Nephron progenitor cell (in vitro differentiated cells): ENCODE results near the gene PRDM16.

Experiments used
- DNase-seq: peaks from one replicate; pipeline ENCODE4 v3.0.0; 2021
- H3K27ac Mint-ChIP-seq: 2 replicates; pipeline ENCODE4 v1.8.0; 2021; ENCODE audit warnings: mild to moderate bottlenecking, moderate library complexity, mixed read lengths
- H3K27me3 Mint-ChIP-seq: 2 replicates; pipeline ENCODE4 v1.8.0; 2021; ENCODE audit warnings: mild to moderate bottlenecking, low read depth, mixed read lengths; ENCODE audit not compliant: poor library complexity
- H3K36me3 Mint-ChIP-seq: 2 replicates; pipeline ENCODE4 v1.8.0; 2021; ENCODE audit warnings: low read depth, mixed read lengths
- H3K4me1 Mint-ChIP-seq: 2 replicates; pipeline ENCODE4 v1.8.0; 2021; ENCODE audit warnings: mixed read lengths
- H3K4me3 Mint-ChIP-seq: 2 replicates; pipeline ENCODE4 v1.8.0; 2021; ENCODE audit warnings: mild to moderate bottlenecking, moderate library complexity, mixed read lengths
- H3K9me3 Mint-ChIP-seq: 2 replicates; pipeline ENCODE4 v1.8.0; 2021; ENCODE audit warnings: mild to moderate bottlenecking, moderate library complexity, mixed read lengths
- TF ChIP-seq, protein P1 (sequence below): fragments of 200-600 bp; sonication (generic); IDR thresholded peaks from 2 replicates; pipeline ENCODE4 v1.5.0; 2021; ENCODE audit warnings: antibody characterized with exemption

Gene PRDM16

DNA sequence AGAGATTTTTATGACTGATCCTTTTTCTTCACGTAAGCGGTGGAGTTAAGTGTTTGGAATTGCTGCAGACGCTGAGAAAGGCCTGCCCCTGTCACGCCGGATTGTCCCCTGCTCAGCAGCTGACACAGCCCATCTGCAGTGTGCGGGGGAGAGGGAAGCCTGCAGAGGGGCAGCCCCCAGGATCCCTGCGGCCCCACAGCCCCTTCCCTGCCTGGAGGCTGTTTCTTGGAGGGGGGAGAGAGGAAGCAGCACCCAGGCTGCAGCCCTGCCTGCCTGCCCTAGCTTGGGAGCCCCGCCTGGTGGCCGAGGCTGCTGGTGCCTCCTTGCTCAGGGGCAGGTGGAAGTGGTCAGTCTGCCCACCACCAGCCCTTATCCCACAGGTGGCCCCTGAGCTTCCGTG is 50.7 kb downstream of the PRDM16 start:
- Mint-ChIP-seq H3K9me3 (no peaks in the 10 kb centered on the region), H3K4me1 (peaks cover 62% of the 10 kb centered on the region), H3K27me3 (peaks cover 8% of the 10 kb centered on the region), H3K36me3 (no peaks in the 10 kb centered on the region), H3K27ac (no peak overlapping the region), H3K4me3 (peak overlapping the region; percentile 35)
- TF ChIP-seq, protein P1, sequence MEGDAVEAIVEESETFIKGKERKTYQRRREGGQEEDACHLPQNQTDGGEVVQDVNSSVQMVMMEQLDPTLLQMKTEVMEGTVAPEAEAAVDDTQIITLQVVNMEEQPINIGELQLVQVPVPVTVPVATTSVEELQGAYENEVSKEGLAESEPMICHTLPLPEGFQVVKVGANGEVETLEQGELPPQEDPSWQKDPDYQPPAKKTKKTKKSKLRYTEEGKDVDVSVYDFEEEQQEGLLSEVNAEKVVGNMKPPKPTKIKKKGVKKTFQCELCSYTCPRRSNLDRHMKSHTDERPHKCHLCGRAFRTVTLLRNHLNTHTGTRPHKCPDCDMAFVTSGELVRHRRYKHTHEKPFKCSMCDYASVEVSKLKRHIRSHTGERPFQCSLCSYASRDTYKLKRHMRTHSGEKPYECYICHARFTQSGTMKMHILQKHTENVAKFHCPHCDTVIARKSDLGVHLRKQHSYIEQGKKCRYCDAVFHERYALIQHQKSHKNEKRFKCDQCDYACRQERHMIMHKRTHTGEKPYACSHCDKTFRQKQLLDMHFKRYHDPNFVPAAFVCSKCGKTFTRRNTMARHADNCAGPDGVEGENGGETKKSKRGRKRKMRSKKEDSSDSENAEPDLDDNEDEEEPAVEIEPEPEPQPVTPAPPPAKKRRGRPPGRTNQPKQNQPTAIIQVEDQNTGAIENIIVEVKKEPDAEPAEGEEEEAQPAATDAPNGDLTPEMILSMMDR, result no peak
- no peak for DNase-seq

DNA sequence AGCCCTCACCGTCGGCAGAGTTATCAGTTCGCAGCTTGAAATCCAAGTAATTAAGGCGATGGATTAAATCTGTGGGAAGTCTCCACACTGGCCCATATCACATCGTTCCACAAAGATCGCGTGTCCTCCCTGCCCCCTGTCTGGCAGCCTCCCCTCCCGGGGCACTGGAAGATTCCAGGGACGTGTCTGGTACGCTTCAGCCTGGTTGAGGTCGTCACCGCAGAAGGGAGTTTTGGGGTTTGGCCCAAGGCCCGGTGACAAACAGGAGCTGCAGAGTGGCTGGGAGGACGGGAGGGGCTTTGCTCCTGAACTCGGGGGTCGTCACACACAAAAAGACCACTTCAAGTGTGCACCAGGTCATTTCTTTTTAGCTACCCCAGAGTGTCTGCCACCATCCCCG is 51.1 kb downstream of the PRDM16 start:
- H3K36me3 Mint-ChIP-seq, result no peaks in the 10 kb centered on the region
- no peak for DNase-seq
- H3K4me1 Mint-ChIP-seq, result peaks cover 60% of the 10 kb centered on the region
- TF ChIP-seq, protein P1, result no peak
- no peaks in the 10 kb centered on the region for H3K9me3 Mint-ChIP-seq
- no peak overlapping the region for H3K4me3 Mint-ChIP-seq
- H3K27me3 Mint-ChIP-seq, result peaks cover 8% of the 10 kb centered on the region
- H3K27ac Mint-ChIP-seq, result no peak overlapping the region

DNA sequence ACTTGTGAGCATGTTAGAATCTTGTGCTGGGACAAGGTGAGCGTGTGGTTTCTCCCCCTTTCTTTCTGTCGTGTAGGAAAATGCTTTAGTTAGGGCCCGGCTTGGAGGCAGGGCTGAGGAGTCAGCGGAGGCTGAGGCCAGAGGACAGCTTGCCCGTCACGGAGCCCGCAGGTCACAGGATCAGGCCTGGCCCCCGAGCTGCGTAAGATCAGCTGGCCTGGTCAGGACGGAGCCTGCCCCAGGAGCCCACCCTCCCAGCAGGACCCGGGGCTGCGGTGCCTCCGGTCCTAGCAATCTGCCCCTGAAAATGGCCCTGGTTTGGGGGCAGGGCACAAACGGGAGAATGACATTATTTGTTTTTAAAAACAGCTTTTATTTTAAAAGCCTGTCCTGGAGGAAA is 52.0 kb downstream of the PRDM16 start:
- no peaks in the 10 kb centered on the region for H3K9me3 Mint-ChIP-seq
- peaks cover 8% of the 10 kb centered on the region for H3K27me3 Mint-ChIP-seq
- no peak for DNase-seq
- no peaks in the 10 kb centered on the region for H3K36me3 Mint-ChIP-seq
- no peak overlapping the region for H3K4me3 Mint-ChIP-seq
- TF ChIP-seq, protein P1, result no peak
- peak overlapping the region; percentile 37 for H3K27ac Mint-ChIP-seq
- peaks cover 57% of the 10 kb centered on the region for H3K4me1 Mint-ChIP-seq

DNA sequence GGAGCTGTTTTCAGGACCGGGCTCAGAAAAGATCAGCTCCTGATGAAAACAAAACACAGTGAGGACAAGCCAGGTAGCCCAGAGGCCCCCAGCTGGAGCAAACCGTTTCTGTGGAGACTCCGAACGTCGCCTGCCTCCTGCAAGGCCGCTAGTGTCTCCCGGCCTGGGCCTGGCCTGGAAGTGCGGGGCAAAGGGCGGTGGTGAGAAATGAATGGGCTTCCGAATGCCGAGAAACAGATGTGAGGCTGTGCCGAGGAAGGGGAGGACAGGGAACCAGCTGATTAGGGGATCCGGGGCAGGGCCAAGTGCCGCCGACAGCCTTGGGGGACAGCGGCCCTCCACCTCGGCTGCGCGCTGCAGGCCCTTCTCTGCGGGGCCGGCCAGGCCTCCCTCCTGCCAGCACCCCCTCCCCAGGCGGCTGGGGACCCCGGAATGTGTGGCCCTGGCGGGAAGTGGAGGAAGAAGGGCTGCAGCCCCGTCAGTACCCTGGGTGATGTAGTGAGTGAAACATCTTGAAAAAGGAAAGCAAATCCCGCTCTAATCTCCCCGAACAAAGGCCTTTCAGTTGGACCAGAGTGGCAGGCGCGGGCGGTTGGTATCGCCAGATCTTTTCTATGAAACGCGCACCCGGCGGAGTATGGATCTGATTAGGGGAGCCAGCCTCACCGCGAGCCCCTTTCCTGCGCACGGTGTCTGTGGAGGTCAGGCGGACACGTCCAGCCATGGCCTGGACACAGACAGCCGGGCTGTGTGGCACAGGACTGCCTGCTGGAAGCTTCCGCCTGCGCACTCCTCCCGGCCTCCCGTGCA is 52.6 kb downstream of the PRDM16 start:
- Mint-ChIP-seq H3K9me3 (no peaks in the 10 kb centered on the region), H3K4me3 (no peak overlapping the region), H3K36me3 (no peaks in the 10 kb centered on the region), H3K4me1 (peaks cover 58% of the 10 kb centered on the region), H3K27ac (no peak overlapping the region), H3K27me3 (peaks cover 8% of the 10 kb centered on the region)
- TF ChIP-seq, protein P1, result no peak
- no peak for DNase-seq

DNA sequence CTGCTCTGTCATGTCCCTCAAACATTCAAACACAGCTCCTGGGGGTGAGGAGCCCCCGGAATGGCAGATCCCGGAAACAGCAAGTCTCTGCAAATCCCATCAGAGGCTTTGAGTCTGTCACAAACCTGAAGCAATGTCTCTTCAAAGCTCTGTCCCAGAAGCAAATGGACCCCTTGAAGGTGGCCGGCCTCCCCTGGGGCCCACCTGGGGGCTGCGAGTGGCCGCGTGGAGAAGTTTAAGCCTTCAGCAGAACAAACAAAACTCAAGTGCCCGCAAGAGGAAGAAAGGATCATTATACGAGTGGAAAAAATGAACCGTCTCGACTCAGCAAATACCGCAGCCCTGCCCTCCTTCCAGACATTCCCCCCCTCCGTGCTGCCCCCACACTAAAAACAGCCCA is 53.3 kb downstream of the PRDM16 start:
- H3K4me3 Mint-ChIP-seq, result no peak overlapping the region
- DNase-seq, result no peak
- no peaks in the 10 kb centered on the region for H3K36me3 Mint-ChIP-seq
- TF ChIP-seq, protein P1, result no peak
- H3K4me1 Mint-ChIP-seq, result peaks cover 58% of the 10 kb centered on the region
- H3K27ac Mint-ChIP-seq, result peak overlapping the region; percentile 75
- H3K9me3 Mint-ChIP-seq, result no peaks in the 10 kb centered on the region
- peaks cover 8% of the 10 kb centered on the region for H3K27me3 Mint-ChIP-seq

DNA sequence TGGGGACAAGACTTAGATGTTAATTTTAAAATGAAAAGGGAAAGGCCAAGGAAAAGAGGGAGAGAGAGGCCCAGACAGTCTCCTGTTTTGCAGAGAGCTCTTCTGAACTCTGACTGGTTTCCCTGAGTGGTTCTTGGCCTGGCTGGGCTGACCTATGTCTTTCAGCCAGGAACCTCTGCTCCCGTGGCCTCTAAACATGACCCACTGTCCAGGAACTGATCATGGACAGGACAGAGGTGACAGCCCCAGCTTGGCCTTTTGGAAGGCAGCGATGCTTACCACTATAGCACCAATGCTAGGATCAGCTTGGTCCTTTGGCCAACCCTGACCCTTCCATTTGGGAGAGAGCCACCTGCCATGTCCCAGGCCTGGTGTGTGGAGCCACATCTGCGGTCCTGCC is 55.2 kb downstream of the PRDM16 start:
- peaks cover 69% of the 10 kb centered on the region for H3K4me1 Mint-ChIP-seq
- no peak overlapping the region for H3K27ac Mint-ChIP-seq
- TF ChIP-seq, protein P1, result no peak
- no peak overlapping the region for H3K4me3 Mint-ChIP-seq
- DNase-seq, result no peak
- H3K27me3 Mint-ChIP-seq, result peaks cover 11% of the 10 kb centered on the region
- no peaks in the 10 kb centered on the region for H3K9me3 Mint-ChIP-seq
- H3K36me3 Mint-ChIP-seq, result no peaks in the 10 kb centered on the region
